CD14-positive monocyte (primary cell): ENCODE data around the gene CDKN2AIP. TPM values are rescaled to one million over a fixed set of nuclear protein-coding genes. Genes with fewer than 3 reads are reported as not detected.

Experiments
- DNase-seq, 3 donors: peaks; one replicate each; pipeline ENCODE4 v3.0.0-alpha.2; 2011 to 2022
- H2AFZ ChIP-seq: 2 replicates; pipeline ENCODE4 v1.6.0; 2012; ENCODE audit warnings: mild to moderate bottlenecking, low read depth, low read length, inconsistent platforms; ENCODE audit not compliant: insufficient read depth, poor library complexity, severe bottlenecking
- H3K27ac ChIP-seq, 2 donors: 1 replicate in 1 of 2; 2 replicates in 1 of 2; pipeline ENCODE4 v1.5.1; 2012 to 2013; ENCODE audit warnings: low read length in 2 of 2, control low read depth in 1 of 2, inconsistent platforms in 1 of 2, low read depth in 1 of 2, mild to moderate bottlenecking in 1 of 2
- H3K27me3 ChIP-seq, 2 donors: one replicate each; pipeline versions ENCODE4 v1.6.0 to v1.6.1; 2011 to 2013; ENCODE audit warnings: low read length in 2 of 2; ENCODE audit not compliant: control insufficient read depth in 2 of 2, insufficient read depth in 2 of 2
- H3K36me3 ChIP-seq, 2 donors: replicated peaks in 1 of 2; 1 replicate in 1 of 2; 2 replicates in 1 of 2; pipeline versions ENCODE4 v1.5.1 to v1.6.1; 2012 to 2013; ENCODE audit warnings: low read length in 2 of 2, control low read depth in 1 of 2, inconsistent platforms in 1 of 2, mild to moderate bottlenecking in 1 of 2; ENCODE audit not compliant: insufficient read depth in 2 of 2, control insufficient read depth in 1 of 2
- H3K4me1 ChIP-seq, 2 donors: 1 replicate in 1 of 2; 2 replicates in 1 of 2; pipeline versions ENCODE4 v1.5.1 to v1.6.1; 2012 to 2013; ENCODE audit warnings: low read length in 2 of 2, control low read depth in 1 of 2, inconsistent platforms in 1 of 2, mild to moderate bottlenecking in 1 of 2, moderate library complexity in 1 of 2; ENCODE audit not compliant: insufficient read depth in 2 of 2, control insufficient read depth in 1 of 2
- H3K4me2 ChIP-seq: replicated peaks from 2 replicates; pipeline ENCODE3; 2012; ENCODE audit warnings: low read length, moderate library complexity, mild to moderate bottlenecking; ENCODE audit not compliant: poor library complexity, severe bottlenecking; ENCODE audit errors: extremely low read depth
- H3K4me3 ChIP-seq, 3 experiments: fragments of 200-600 bp in 1 of 3; sonication (generic) in 1 of 3; replicated peaks in 1 of 3; 1 replicate in 2 of 3; 2 replicates in 1 of 3; pipeline ENCODE4 v1.5.1; 2011 to 2013; ENCODE audit warnings: low read length in 3 of 3, mild to moderate bottlenecking in 3 of 3, control low read depth in 2 of 3, low read depth in 2 of 3, inconsistent platforms in 1 of 3, moderate library complexity in 1 of 3
- H3K79me2 ChIP-seq: 2 replicates; pipeline ENCODE4 v1.6.0; 2012; ENCODE audit warnings: mild to moderate bottlenecking, control low read depth, inconsistent platforms, low read length, moderate library complexity; ENCODE audit not compliant: insufficient read depth
- H3K9ac ChIP-seq: 2 replicates; pipeline ENCODE4 v1.6.0; 2017; ENCODE audit warnings: low read length, mild to moderate bottlenecking; ENCODE audit not compliant: insufficient read depth, poor library complexity, severe bottlenecking
- H3K9me3 ChIP-seq, 2 donors: replicated peaks in 1 of 2; 1 replicate in 1 of 2; 2 replicates in 1 of 2; pipeline versions ENCODE4 v1.5.1 to v1.6.1; 2012 to 2013; ENCODE audit warnings: low read length in 2 of 2, control low read depth in 1 of 2; ENCODE audit not compliant: control insufficient read depth in 1 of 2, insufficient read depth in 1 of 2
- H4K20me1 ChIP-seq: 2 replicates; pipeline ENCODE4 v1.6.0; 2012; ENCODE audit warnings: mild to moderate bottlenecking, low read length, control low read depth, moderate library complexity; ENCODE audit not compliant: insufficient read depth
- H3K27ac Mint-ChIP-seq, 7 donors: one replicate each; pipeline ENCODE4 v1.8.0; 2020; ENCODE audit warnings: mild to moderate bottlenecking in 7 of 7, mixed read lengths in 7 of 7, moderate library complexity in 6 of 7, inconsistent platforms in 2 of 7
- H3K27me3 Mint-ChIP-seq, 3 donors: one replicate each; pipeline ENCODE4 v1.8.0; 2021 to 2022; ENCODE audit warnings: low read depth in 3 of 3, mild to moderate bottlenecking in 3 of 3, mixed read lengths in 3 of 3, moderate library complexity in 3 of 3, inconsistent platforms in 1 of 3
- H3K36me3 Mint-ChIP-seq, 2 donors: one replicate each; pipeline ENCODE4 v1.8.0; 2020; ENCODE audit warnings: mixed read lengths in 2 of 2, inconsistent platforms in 1 of 2, mild to moderate bottlenecking in 1 of 2
- H3K4me1 Mint-ChIP-seq: one replicate; pipeline ENCODE4 v1.8.0; 2020; ENCODE audit warnings: mild to moderate bottlenecking, mixed read lengths
- H3K4me3 Mint-ChIP-seq, 2 donors: one replicate each; pipeline ENCODE4 v1.8.0; 2020; ENCODE audit warnings: mild to moderate bottlenecking in 2 of 2, mixed read lengths in 2 of 2, moderate library complexity in 1 of 2
- H3K9me3 Mint-ChIP-seq, 7 donors: one replicate each; pipeline ENCODE4 v1.8.0; 2020 to 2022; ENCODE audit warnings: mixed read lengths in 7 of 7, mild to moderate bottlenecking in 6 of 7, moderate library complexity in 6 of 7, inconsistent platforms in 2 of 7
- WGBS: methylation state at CpG from one replicate; pipeline ENCODE4 v1.1.5; 2013; ENCODE audit warnings: missing lambda C conversion rate; ENCODE audit not compliant: insufficient coverage; 5-methylcytosine and 5-hydroxymethylcytosine counted together
- intact Hi-C, 2 donors: fragments of 100-400 bp; cut with micrococcal nuclease; formaldehyde crosslinking; loops; one replicate each; pipeline versions ENCODE4 v1.15.0 to v1.15.1; 2023
- polyA plus RNA-seq, 3 donors: library from polyadenylated mRNA; depleted of rRNA in 1 of 3; unstranded in 2 of 3; stranded (reverse) in 1 of 3; fragments of 300-500 nt in 2 of 3; fragments of >200 nt in 1 of 3; fragmentation: Illumina TruSeq in 2 of 3; gene quantifications; 1 replicate in 2 of 3; 2 replicates in 1 of 3; pipeline ENCODE4 v1.2.3, GENCODE V29; 2012 to 2021
- TF ChIP-seq, protein P1 (sequence below): fragments of 200-600 bp; IDR thresholded peaks from one replicate; pipeline ENCODE4 v1.8.0; 2022; ENCODE audit warnings: antibody characterized with exemption, mild to moderate bottlenecking

The CDKN2AIP gene
- polyA plus RNA-seq, 3 donors: 3.1 to 4.4 (median 3.7) TPM

DNA sequence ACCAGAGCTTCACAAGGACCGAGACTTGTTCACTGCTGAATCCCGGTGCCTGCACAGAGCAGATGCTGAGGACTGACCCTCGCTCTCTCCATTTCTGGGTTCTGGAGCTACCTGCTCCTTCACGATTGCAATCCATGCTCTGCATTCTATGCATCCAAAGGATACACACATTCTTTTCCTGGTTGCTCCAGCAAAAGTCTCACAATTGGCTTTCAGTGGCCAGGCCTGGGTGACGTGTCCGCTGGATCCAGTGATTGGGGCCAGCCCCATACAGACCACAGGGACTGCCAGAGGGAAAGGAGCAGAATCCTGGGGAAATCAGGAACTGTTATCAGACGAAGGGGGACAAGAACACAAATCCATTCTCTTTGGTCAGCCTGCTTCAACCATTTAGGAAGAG, 14.9 kb upstream of the CDKN2AIP start:
- Histone ChIP-seq H3K4me1 (peaks cover 6 to 10% of the 10 kb centered on the region in 2 donors), H4K20me1 (no peaks in the 10 kb centered on the region), H3K36me3 (no peaks in the 10 kb centered on the region), H3K9me3 (no peaks in the 10 kb centered on the region), H3K27ac (no peak overlapping the region), H2AFZ (no peak overlapping the region), H3K9ac (no peak overlapping the region), H3K4me2 (no peak overlapping the region), H3K4me3 (no peak overlapping the region), H3K27me3 (no peaks in the 10 kb centered on the region), H3K79me2 (no peaks in the 10 kb centered on the region)
- 99% methylated on average over 6 of the region's 7 CpGs for WGBS
- Mint-ChIP-seq H3K4me1 (peaks cover 8% of the 10 kb centered on the region), H3K27ac (no peak overlapping the region), H3K4me3 (no peak overlapping the region), H3K36me3 (no peaks in the 10 kb centered on the region), H3K27me3 (peaks cover 0 to 9% (median 3%) of the 10 kb centered on the region in 3 donors), H3K9me3 (peaks cover 0 to 7% (median 0%) of the 10 kb centered on the region in 7 donors)
- TF ChIP-seq, protein P1, sequence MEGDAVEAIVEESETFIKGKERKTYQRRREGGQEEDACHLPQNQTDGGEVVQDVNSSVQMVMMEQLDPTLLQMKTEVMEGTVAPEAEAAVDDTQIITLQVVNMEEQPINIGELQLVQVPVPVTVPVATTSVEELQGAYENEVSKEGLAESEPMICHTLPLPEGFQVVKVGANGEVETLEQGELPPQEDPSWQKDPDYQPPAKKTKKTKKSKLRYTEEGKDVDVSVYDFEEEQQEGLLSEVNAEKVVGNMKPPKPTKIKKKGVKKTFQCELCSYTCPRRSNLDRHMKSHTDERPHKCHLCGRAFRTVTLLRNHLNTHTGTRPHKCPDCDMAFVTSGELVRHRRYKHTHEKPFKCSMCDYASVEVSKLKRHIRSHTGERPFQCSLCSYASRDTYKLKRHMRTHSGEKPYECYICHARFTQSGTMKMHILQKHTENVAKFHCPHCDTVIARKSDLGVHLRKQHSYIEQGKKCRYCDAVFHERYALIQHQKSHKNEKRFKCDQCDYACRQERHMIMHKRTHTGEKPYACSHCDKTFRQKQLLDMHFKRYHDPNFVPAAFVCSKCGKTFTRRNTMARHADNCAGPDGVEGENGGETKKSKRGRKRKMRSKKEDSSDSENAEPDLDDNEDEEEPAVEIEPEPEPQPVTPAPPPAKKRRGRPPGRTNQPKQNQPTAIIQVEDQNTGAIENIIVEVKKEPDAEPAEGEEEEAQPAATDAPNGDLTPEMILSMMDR: no peak
- no peak for DNase-seq
- intact Hi-C loops: no loop called here

DNA sequence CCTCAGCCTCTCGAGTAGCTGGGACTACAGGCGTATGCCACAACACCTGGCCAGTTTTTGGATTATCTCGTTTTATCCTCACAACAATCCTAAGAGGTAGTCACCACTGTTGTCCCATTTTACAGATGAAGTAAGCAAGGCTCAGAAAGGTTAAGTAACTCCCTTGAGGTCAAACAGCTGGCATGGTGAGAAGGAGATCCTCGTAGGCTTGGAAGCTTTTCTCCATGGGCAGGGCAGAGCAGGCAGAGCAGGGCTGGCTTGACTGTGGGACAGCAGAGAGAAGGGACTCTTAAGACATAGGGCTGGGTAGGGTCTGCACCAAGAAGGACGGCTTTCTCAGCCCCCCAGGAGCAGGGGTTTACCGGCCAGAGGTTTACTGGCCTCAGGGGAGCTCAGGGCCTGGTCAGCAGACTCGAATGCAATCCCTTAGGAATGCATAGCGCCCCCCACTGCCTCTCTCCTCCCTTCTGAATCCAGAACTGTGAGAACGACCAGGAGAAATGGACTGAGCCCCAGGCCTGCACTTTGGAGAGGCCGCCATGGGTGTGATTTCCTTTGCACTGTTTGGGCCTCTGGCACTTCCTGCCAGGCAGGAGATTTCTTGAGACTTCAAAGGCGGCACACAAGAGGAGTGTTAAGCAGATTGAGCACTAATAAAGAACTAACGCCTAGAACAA, 14.0 kb upstream of the CDKN2AIP start:
- H3K27me3 Mint-ChIP-seq: peaks cover 0 to 9% (median 3%) of the 10 kb centered on the region in 3 donors
- WGBS: 47% methylated on average over 7 of the region's 12 CpGs
- peak overlapping the region; percentile 65 for H2AFZ ChIP-seq
- no peaks in the 10 kb centered on the region for H3K79me2 ChIP-seq
- H3K36me3 Mint-ChIP-seq: no peaks in the 10 kb centered on the region
- no peak overlapping the region for H3K4me3 ChIP-seq
- peaks cover 0 to 7% (median 0%) of the 10 kb centered on the region in 7 donors for H3K9me3 Mint-ChIP-seq
- no peaks in the 10 kb centered on the region for H4K20me1 ChIP-seq
- H3K27me3 ChIP-seq: no peaks in the 10 kb centered on the region
- peaks cover 8% of the 10 kb centered on the region for H3K4me1 Mint-ChIP-seq
- no peak for DNase-seq
- H3K9me3 ChIP-seq: no peaks in the 10 kb centered on the region
- intact Hi-C loops: no loop called here
- H3K27ac ChIP-seq: peak overlapping the region in 1 of 2 donors; percentile 41
- no peak overlapping the region for H3K9ac ChIP-seq
- peak overlapping the region; percentile 18 for H3K4me2 ChIP-seq
- TF ChIP-seq, protein P1: no peak
- H3K27ac Mint-ChIP-seq: peak overlapping the region in 4 of 7 donors; percentile 50 to 87 (median 62)
- H3K4me1 ChIP-seq: peaks cover 6 to 10% of the 10 kb centered on the region in 2 donors
- peak overlapping the region in 1 of 2 donors; percentile 11 for H3K4me3 Mint-ChIP-seq
- no peaks in the 10 kb centered on the region for H3K36me3 ChIP-seq
